Keratinocyte (primary cell): ENCODE measurements around the gene C5AR1. TPM values are rescaled to one million over a fixed set of nuclear protein-coding genes. Genes with fewer than 3 reads are reported as not detected.

Source experiments
- DNase-seq: peaks from one replicate; pipeline ENCODE4 v3.0.0-alpha.2; 2011; ENCODE audit warnings: low read depth, missing footprints, low spot score
- FAIRE-seq: peaks from 2 replicates; lab custom pipeline; 2011; peaks lifted over from hg19 to GRCh38; lab: Jason Lieb, UNC
- H2AFZ ChIP-seq: 2 replicates; pipeline ENCODE4 v1.6.0; 2012; ENCODE audit warnings: low read length, control low read depth, inconsistent platforms; ENCODE audit not compliant: control insufficient read depth
- H3K27ac ChIP-seq: 2 replicates; pipeline ENCODE4 v1.5.1; 2011; ENCODE audit warnings: low read length; ENCODE audit not compliant: control insufficient read depth, insufficient read depth
- H3K27me3 ChIP-seq: 3 replicates; pipeline ENCODE4 v1.6.0; 2011; ENCODE audit warnings: low read length; ENCODE audit not compliant: control insufficient read depth, insufficient read depth; ENCODE audit errors: extremely low read depth
- H3K36me3 ChIP-seq, 2 experiments: 2 replicates in 1 of 2; 3 replicates in 1 of 2; pipeline ENCODE4 v1.5.1; 2011; ENCODE audit warnings: low read length in 2 of 2, mild to moderate bottlenecking in 1 of 2; ENCODE audit not compliant: control insufficient read depth in 2 of 2, insufficient read depth in 2 of 2; ENCODE audit errors: extremely low read depth in 1 of 2
- H3K4me1 ChIP-seq: 3 replicates; pipeline ENCODE4 v1.5.1; 2011; ENCODE audit warnings: low read length; ENCODE audit not compliant: control insufficient read depth, insufficient read depth; ENCODE audit errors: extremely low read depth
- H3K4me2 ChIP-seq: 3 replicates; pipeline ENCODE4 v1.6.0; 2011; ENCODE audit warnings: low read depth, low read length; ENCODE audit not compliant: control insufficient read depth, insufficient read depth; ENCODE audit errors: extremely low read depth
- H3K4me3 ChIP-seq, 3 experiments: fragments of 200-600 bp in 1 of 3; sonication (generic) in 1 of 3; 2 replicates in 2 of 3; 3 replicates in 1 of 3; pipeline ENCODE4 v1.5.1; 2011 to 2016; ENCODE audit warnings: low read length in 3 of 3, mild to moderate bottlenecking in 3 of 3, control low read depth in 2 of 3, inconsistent platforms in 1 of 3, low read depth in 1 of 3, mixed read lengths in 1 of 3, mixed run types in 1 of 3, moderate library complexity in 1 of 3; ENCODE audit not compliant: control insufficient read depth in 2 of 3, insufficient read depth in 2 of 3; ENCODE audit errors: extremely low read depth in 1 of 3
- H3K79me2 ChIP-seq: 2 replicates; pipeline ENCODE4 v1.6.0; 2012; ENCODE audit warnings: low read length; ENCODE audit not compliant: control insufficient read depth, insufficient read depth
- H3K9ac ChIP-seq: 3 replicates; pipeline ENCODE4 v1.6.0; 2011; ENCODE audit warnings: low read length; ENCODE audit not compliant: control insufficient read depth, insufficient read depth; ENCODE audit errors: extremely low read depth
- H3K9me1 ChIP-seq: 3 replicates; pipeline ENCODE4 v1.6.0; 2011; ENCODE audit warnings: low read length; ENCODE audit not compliant: control insufficient read depth, insufficient read depth; ENCODE audit errors: extremely low read depth
- H3K9me3 ChIP-seq: 2 replicates; pipeline ENCODE4 v1.5.1; 2012; ENCODE audit warnings: low read depth, low read length; ENCODE audit not compliant: control insufficient read depth
- H4K20me1 ChIP-seq: 3 replicates; pipeline ENCODE4 v1.6.0; 2011; ENCODE audit warnings: low read length; ENCODE audit not compliant: control insufficient read depth, insufficient read depth; ENCODE audit errors: extremely low read depth
- CTCF ChIP-seq, 3 experiments: IDR thresholded peaks in 1 of 3; conservative IDR thresholded peaks in 1 of 3; optimal IDR thresholded peaks in 1 of 3; 2 replicates in 2 of 3; 3 replicates in 1 of 3; pipeline versions ENCODE3 to v1.5.1; 2011; ENCODE audit warnings: low read length in 3 of 3, mild to moderate bottlenecking in 3 of 3, moderate library complexity in 2 of 3, control low read depth in 1 of 3, inconsistent platforms in 1 of 3; ENCODE audit not compliant: insufficient read depth in 2 of 3; ENCODE audit errors: extremely low read depth in 1 of 3
- EZH2 ChIP-seq: IDR thresholded peaks from one replicate; pipeline ENCODE4 v1.6.1; 2012; ENCODE audit warnings: inconsistent platforms, mild to moderate bottlenecking, low read length, moderate library complexity
- dilution Hi-C: fragments of 300-500 bp; cut with MboI; formaldehyde crosslinking; loops from one replicate; pipeline ENCODE4 v1.7.0; 2020; ENCODE audit warnings: low sequenced_read_pairs; ENCODE audit not compliant: extremely low pct_ligation_motif_present
- polyA plus RNA-seq, 5 experiments: library from polyadenylated mRNA; depleted of rRNA in 3 of 5; stranded (reverse) in 3 of 5; stranded (forward) in 1 of 5; unstranded in 1 of 5; fragments of >200 nt; gene quantifications; 1 replicate in 1 of 5; 2 replicates in 3 of 5; 3 replicates in 1 of 5; pipeline versions ENCODE4 v1.2.1 to v1.2.3, GENCODE V29; 2011 to 2012; ENCODE audit warnings: missing spikeins in 2 of 5, low read depth in 1 of 5, low replicate concordance in 1 of 5

Gene C5AR1
- polyA plus RNA-seq, 1 donor (not counting 4 experiments of a cell fraction or from before 2014, with no cell fraction given), result 0.42 TPM

GRCh38 chr19:47324502-47324901 lies 14.8 kb downstream of the C5AR1 start:
- no peak overlapping the region for H3K4me3 ChIP-seq
- no peaks in the 10 kb centered on the region for H3K4me1 ChIP-seq
- no peaks in the 10 kb centered on the region for H4K20me1 ChIP-seq
- H3K27ac ChIP-seq, result no peak overlapping the region
- dilution Hi-C loops, result no loop called here
- TF ChIP-seq EZH2 (no peak), CTCF (optimal IDR thresholded peaks at IDR 0.05 in 1 of 3, IDR thresholded peaks at IDR 0.05 in 1 of 3, conservative IDR thresholded peaks at IDR 0.05 in 1 of 3; ENCODE audit: extremely low read depth in 1 of 3, insufficient read depth in 2 of 3, low read length in 3 of 3) (no peak)
- H2AFZ ChIP-seq, result no peak overlapping the region
- no peaks in the 10 kb centered on the region for H3K9me3 ChIP-seq
- FAIRE-seq (no peak), DNase-seq (no peak)
- H3K9me1 ChIP-seq, result no peaks in the 10 kb centered on the region
- H3K79me2 ChIP-seq, result no peaks in the 10 kb centered on the region
- no peaks in the 10 kb centered on the region for H3K27me3 ChIP-seq
- no peak overlapping the region for H3K9ac ChIP-seq
- H3K36me3 ChIP-seq, result no peaks in the 10 kb centered on the region
- no peak overlapping the region for H3K4me2 ChIP-seq

- no peaks in the 10 kb centered on the region for H3K4me1 ChIP-seq
- no peak for DNase-seq
- H3K9me1 ChIP-seq, result no peaks in the 10 kb centered on the region
- H2AFZ ChIP-seq, result no peak overlapping the region
- H3K4me3 ChIP-seq, result no peak overlapping the region
- H3K9me3 ChIP-seq, result no peaks in the 10 kb centered on the region
- no peaks in the 10 kb centered on the region for H3K27me3 ChIP-seq
- dilution Hi-C loops, result no loop called here
- H3K27ac ChIP-seq, result no peak overlapping the region
- H4K20me1 ChIP-seq, result no peaks in the 10 kb centered on the region
- H3K79me2 ChIP-seq, result no peaks in the 10 kb centered on the region
- H3K4me2 ChIP-seq, result no peak overlapping the region
- H3K9ac ChIP-seq, result no peak overlapping the region
- H3K36me3 ChIP-seq, result no peaks in the 10 kb centered on the region
- FAIRE-seq, result no peak
- TF ChIP-seq CTCF (optimal IDR thresholded peaks at IDR 0.05 in 1 of 3, IDR thresholded peaks at IDR 0.05 in 1 of 3, conservative IDR thresholded peaks at IDR 0.05 in 1 of 3; ENCODE audit: extremely low read depth in 1 of 3, insufficient read depth in 2 of 3, low read length in 3 of 3) (no peak), EZH2 (no peak)
Observed at GRCh38 chr19:47330466-47330869, 20.8 kb downstream of the C5AR1 start.
